GM12891 (cell line): ENCODE measurements around the gene OSBPL1A.

Experiments
- POLR2A ChIP-seq: IDR thresholded peaks from 2 replicates; pipeline ENCODE4 v1.6.1; 2011; ENCODE audit warnings: low read depth, low read length, control low read depth
- POLR2AphosphoS5 ChIP-seq: IDR thresholded peaks from 2 replicates; pipeline ENCODE4 v1.6.1; 2011; ENCODE audit warnings: low read depth, low read length, control low read depth
- POU2F2 ChIP-seq: IDR thresholded peaks from 2 replicates; pipeline ENCODE4 v1.6.1; 2011; ENCODE audit warnings: low read depth, mild to moderate bottlenecking, control low read depth, low read length, moderate library complexity
- SPI1 ChIP-seq: IDR thresholded peaks from 2 replicates; pipeline ENCODE4 v1.6.1; 2011; ENCODE audit warnings: low read depth, low read length, control low read depth
- TAF1 ChIP-seq: IDR thresholded peaks from 2 replicates; pipeline ENCODE4 v1.6.1; 2011; ENCODE audit warnings: low read depth, low read length, control low read depth

DNA sequence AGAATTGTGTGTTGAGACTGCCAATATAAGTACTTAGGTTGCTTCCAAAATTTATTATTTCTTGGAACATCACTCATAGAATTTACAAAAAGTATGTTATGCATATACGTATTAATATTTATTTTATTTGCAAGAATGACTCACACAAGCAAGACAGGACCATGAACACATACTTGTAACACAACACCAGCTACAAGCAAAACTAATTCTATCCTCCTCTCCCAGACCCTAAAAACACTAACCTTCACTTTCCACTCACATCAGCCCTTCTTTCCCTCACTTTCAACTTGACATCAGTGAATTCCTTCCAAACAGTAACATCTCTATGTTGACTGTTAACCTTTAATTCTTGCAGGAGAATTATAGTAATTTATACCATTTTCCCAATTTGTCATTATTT, 24.3 kb downstream of the OSBPL1A start:
- TF ChIP-seq POLR2AphosphoS5 (no peak), POU2F2 (no peak), POLR2A (no peak), TAF1 (no peak), SPI1 (no peak)
